ENCODE measurements around the gene PLD4.

Gene PLD4

GRCh38 chr14:104878582-104878981 is 46.1 kb upstream of the PLD4 start:
- no peaks in the 10 kb centered on the region for H3F3A ChIP-seq (ENCODE audit: low read depth)
- no peak overlapping the region for H3K4me2 ChIP-seq (ENCODE audit: low read depth, low read length, poor library complexity, severe bottlenecking)
- H4K20me1 ChIP-seq (ENCODE audit: insufficient read depth, low read length, poor library complexity, severe bottlenecking) = no peaks in the 10 kb centered on the region
- no peaks in the 10 kb centered on the region for H3K9me2 ChIP-seq (replicated peaks; ENCODE audit: low read depth, low read length)
- no peaks in the 10 kb centered on the region for H3K79me2 ChIP-seq (ENCODE audit: insufficient read depth, low read length)
- H3K36me3 ChIP-seq (ENCODE audit: insufficient read depth, low read length) = no peaks in the 10 kb centered on the region
- H2AFZ ChIP-seq (ENCODE audit: low read length) = no peak overlapping the region
- no peaks in the 10 kb centered on the region for H3K27me3 ChIP-seq (ENCODE audit: insufficient read depth, low read length, poor library complexity, severe bottlenecking)
- TF ChIP-seq CTCF (conservative IDR thresholded peaks at IDR 0.05; ENCODE audit: low read length) = no peak
- H3K9ac ChIP-seq (ENCODE audit: low read depth, low read length, poor library complexity, severe bottlenecking) = no peak overlapping the region
- H3K4me3 ChIP-seq (ENCODE audit: low read length, poor library complexity, severe bottlenecking) = no peak overlapping the region
- H3K9me3 ChIP-seq (ENCODE audit: insufficient read depth, low read depth, low read length) = no peaks in the 10 kb centered on the region
- no peaks in the 10 kb centered on the region for H3K4me1 ChIP-seq (ENCODE audit: insufficient read depth, low read length, poor library complexity, severe bottlenecking)

GRCh38 chr14:104879201-104879982 is 45.3 kb upstream of the PLD4 start:
- Histone ChIP-seq H3K4me3 (ENCODE audit: low read length, poor library complexity, severe bottlenecking) (no peak overlapping the region), H3K4me1 (ENCODE audit: insufficient read depth, low read length, poor library complexity, severe bottlenecking) (no peaks in the 10 kb centered on the region), H3K4me2 (ENCODE audit: low read depth, low read length, poor library complexity, severe bottlenecking) (no peak overlapping the region), H4K20me1 (ENCODE audit: insufficient read depth, low read length, poor library complexity, severe bottlenecking) (no peaks in the 10 kb centered on the region), H3K9me2 (replicated peaks; ENCODE audit: low read depth, low read length) (no peaks in the 10 kb centered on the region), H3K79me2 (ENCODE audit: insufficient read depth, low read length) (no peaks in the 10 kb centered on the region), H3K9me3 (ENCODE audit: insufficient read depth, low read depth, low read length) (no peaks in the 10 kb centered on the region), H3F3A (ENCODE audit: low read depth) (no peaks in the 10 kb centered on the region), H3K9ac (ENCODE audit: low read depth, low read length, poor library complexity, severe bottlenecking) (no peak overlapping the region), H2AFZ (ENCODE audit: low read length) (no peak overlapping the region), H3K27me3 (ENCODE audit: insufficient read depth, low read length, poor library complexity, severe bottlenecking) (no peaks in the 10 kb centered on the region), H3K36me3 (ENCODE audit: insufficient read depth, low read length) (no peaks in the 10 kb centered on the region)
- TF ChIP-seq EZH2phosphoT487 (IDR thresholded peaks at IDR 0.05; ENCODE audit: borderline replicate concordance) (no peak), CTCF (conservative IDR thresholded peaks at IDR 0.05; ENCODE audit: low read length) (no peak; the same call in 1 of the 2 replicates)

- no peaks in the 10 kb centered on the region for H3K27me3 ChIP-seq (ENCODE audit: insufficient read depth, low read length, poor library complexity, severe bottlenecking)
- H2AFZ ChIP-seq (ENCODE audit: low read length) = no peak overlapping the region
- no peaks in the 10 kb centered on the region for H3K9me3 ChIP-seq (ENCODE audit: insufficient read depth, low read depth, low read length)
- TF ChIP-seq CTCF (conservative IDR thresholded peaks at IDR 0.05; ENCODE audit: low read length) (no peak), EZH2phosphoT487 (IDR thresholded peaks at IDR 0.05; ENCODE audit: borderline replicate concordance) (no peak)
- no peaks in the 10 kb centered on the region for H3K79me2 ChIP-seq (ENCODE audit: insufficient read depth, low read length)
- H3K4me2 ChIP-seq (ENCODE audit: low read depth, low read length, poor library complexity, severe bottlenecking) = no peak overlapping the region
- H4K20me1 ChIP-seq (ENCODE audit: insufficient read depth, low read length, poor library complexity, severe bottlenecking) = no peaks in the 10 kb centered on the region
- no peaks in the 10 kb centered on the region for H3K4me1 ChIP-seq (ENCODE audit: insufficient read depth, low read length, poor library complexity, severe bottlenecking)
- no peak overlapping the region for H3K9ac ChIP-seq (ENCODE audit: low read depth, low read length, poor library complexity, severe bottlenecking)
- no peaks in the 10 kb centered on the region for H3F3A ChIP-seq (ENCODE audit: low read depth)
- no peaks in the 10 kb centered on the region for H3K36me3 ChIP-seq (ENCODE audit: insufficient read depth, low read length)
- H3K4me3 ChIP-seq (ENCODE audit: low read length, poor library complexity, severe bottlenecking) = no peak overlapping the region
- no peaks in the 10 kb centered on the region for H3K9me2 ChIP-seq (replicated peaks; ENCODE audit: low read depth, low read length)
Observed at GRCh38 chr14:104879983-104880565, 44.6 kb upstream of the PLD4 start.

Measured in Loucy (cell line).